Measurements from ENCODE around the gene JARID2.
"Not testable (repeated sequence)": the region's sequence is repeated elsewhere in the genome, so short reads cannot be mapped to it uniquely, and the experiment has no call there.

JARID2 gene

GRCh38 chr6:15265787-15266186 lies 19.9 kb downstream of the JARID2 start:
- DNase-seq: no peak

GRCh38 chr6:15266423-15266996 lies 20.6 kb downstream of the JARID2 start:
- DNase-seq: no peak

- no peak for DNase-seq
Observed at GRCh38 chr6:15267221-15267620, 21.4 kb downstream of the JARID2 start.

- no peak for DNase-seq
Observed at GRCh38 chr6:15268137-15268908, 22.5 kb downstream of the JARID2 start.

GRCh38 chr6:15269011-15269410 lies 23.1 kb downstream of the JARID2 start:
- no peak for DNase-seq

GRCh38 chr6:15269619-15270018 lies 23.8 kb downstream of the JARID2 start:
- DNase-seq: no peak

GRCh38 chr6:15270402-15270801 lies 24.5 kb downstream of the JARID2 start:
- DNase-seq: no peak

- DNase-seq: no peak
Observed at GRCh38 chr6:15272562-15272961, 26.7 kb downstream of the JARID2 start.

- no peak for DNase-seq
Observed at GRCh38 chr6:15274692-15275387, 29.0 kb downstream of the JARID2 start.

GRCh38 chr6:15276036-15276985 lies 30.4 kb downstream of the JARID2 start:
- DNase-seq: no peak

- DNase-seq: no peak
Observed at GRCh38 chr6:15279047-15279661, 33.3 kb downstream of the JARID2 start.

- no peak for DNase-seq
Observed at GRCh38 chr6:15280028-15280427, 34.2 kb downstream of the JARID2 start.

GRCh38 chr6:15280961-15281360 lies 35.1 kb downstream of the JARID2 start:
- no peak for DNase-seq

GRCh38 chr6:15282334-15282733 lies 36.5 kb downstream of the JARID2 start:
- no peak for DNase-seq

- DNase-seq: no peak
Observed at GRCh38 chr6:15283986-15284361, 38.1 kb downstream of the JARID2 start.

GRCh38 chr6:15284743-15285142 lies 38.9 kb downstream of the JARID2 start:
- no peak for DNase-seq

- no peak for DNase-seq
Observed at GRCh38 chr6:15285682-15286294, 39.9 kb downstream of the JARID2 start.

GRCh38 chr6:15287670-15288375 lies 42.0 kb downstream of the JARID2 start:
- DNase-seq: no peak

GRCh38 chr6:15288856-15289255 lies 43.0 kb downstream of the JARID2 start:
- no peak for DNase-seq

GRCh38 chr6:15289456-15289855 lies 43.6 kb downstream of the JARID2 start:
- DNase-seq: not testable (repeated sequence)

GRCh38 chr6:15290067-15290680 lies 44.3 kb downstream of the JARID2 start:
- no peak for DNase-seq

Measured in NCI-H446 treated with DMSO at 0.1 percent for 48 hours (cell line).